Nephron (organoid): ENCODE results near the gene TMSB4X.
"Not testable (repeated sequence)": the region's sequence is repeated elsewhere in the genome, so short reads cannot be mapped to it uniquely, and the experiment has no call there.

Experiments
- H3K27ac Mint-ChIP-seq, 3 experiments: 2 replicates each; pipeline ENCODE4 v1.8.0; 2020; ENCODE audit warnings: mixed read lengths in 3 of 3, mild to moderate bottlenecking in 2 of 3, moderate library complexity in 1 of 3
- H3K27me3 Mint-ChIP-seq: 2 replicates; pipeline ENCODE4 v1.8.0; 2021; ENCODE audit warnings: low read depth, mild to moderate bottlenecking, moderate library complexity, mixed read lengths
- H3K36me3 Mint-ChIP-seq: 2 replicates; pipeline ENCODE4 v1.8.0; 2020; ENCODE audit warnings: low read depth, mixed read lengths
- H3K4me1 Mint-ChIP-seq: 2 replicates; pipeline ENCODE4 v1.8.0; 2020; ENCODE audit warnings: mixed read lengths
- H3K4me3 Mint-ChIP-seq, 3 experiments: 2 replicates each; pipeline ENCODE4 v1.8.0; 2020; ENCODE audit warnings: mild to moderate bottlenecking in 3 of 3, mixed read lengths in 3 of 3, moderate library complexity in 2 of 3
- H3K9me3 Mint-ChIP-seq: 2 replicates; pipeline ENCODE4 v1.8.0; 2020; ENCODE audit warnings: mixed read lengths
- CTCF ChIP-seq, 3 experiments: fragments of 200-600 bp; sonication (generic); IDR thresholded peaks; one replicate each; pipeline ENCODE4 v1.5.0; 2021; ENCODE audit warnings: antibody characterized with exemption in 3 of 3; ENCODE audit not compliant: unreplicated experiment in 3 of 3

The TMSB4X gene

GRCh38 chrX:12936947-12937346 lies 38.0 kb upstream of the TMSB4X start:
- no peak for TF ChIP-seq CTCF (IDR thresholded peaks at IDR 0.05; ENCODE audit: unreplicated experiment in 3 of 3)
- Mint-ChIP-seq H3K36me3 (peaks cover 9% of the 10 kb centered on the region), H3K27me3 (peaks cover 4% of the 10 kb centered on the region), H3K4me1 (no peaks in the 10 kb centered on the region), H3K9me3 (peaks cover 44% of the 10 kb centered on the region), H3K4me3 (no peak overlapping the region), H3K27ac (no peak overlapping the region)

GRCh38 chrX:12940471-12940870 lies 34.4 kb upstream of the TMSB4X start:
- H3K9me3 Mint-ChIP-seq = peaks cover 35% of the 10 kb centered on the region
- not testable (repeated sequence) for H3K27ac Mint-ChIP-seq, H3K4me1 Mint-ChIP-seq, H3K36me3 Mint-ChIP-seq, H3K4me3 Mint-ChIP-seq, H3K27me3 Mint-ChIP-seq

GRCh38 chrX:12943592-12943991 lies 31.3 kb upstream of the TMSB4X start:
- not testable (repeated sequence) for H3K27me3 Mint-ChIP-seq, H3K36me3 Mint-ChIP-seq, H3K27ac Mint-ChIP-seq, H3K4me3 Mint-ChIP-seq
- Mint-ChIP-seq H3K4me1 (peaks cover 17% of the 10 kb centered on the region), H3K9me3 (peaks cover 32% of the 10 kb centered on the region)

GRCh38 chrX:12944452-12944851 lies 30.5 kb upstream of the TMSB4X start:
- H3K9me3 Mint-ChIP-seq = peaks cover 28% of the 10 kb centered on the region
- H3K36me3 Mint-ChIP-seq, H3K27ac Mint-ChIP-seq, H3K4me3 Mint-ChIP-seq, H3K27me3 Mint-ChIP-seq: not testable (repeated sequence)
- H3K4me1 Mint-ChIP-seq = peaks cover 24% of the 10 kb centered on the region

GRCh38 chrX:12945494-12945893 lies 29.4 kb upstream of the TMSB4X start:
- Mint-ChIP-seq H3K4me1 (peaks cover 35% of the 10 kb centered on the region), H3K27ac (no peak overlapping the region), H3K4me3 (no peak overlapping the region), H3K27me3 (no peaks in the 10 kb centered on the region), H3K9me3 (peaks cover 20% of the 10 kb centered on the region), H3K36me3 (peaks cover 4% of the 10 kb centered on the region)
- no peak for TF ChIP-seq CTCF (IDR thresholded peaks at IDR 0.05; ENCODE audit: unreplicated experiment in 3 of 3)

- H3K4me1 Mint-ChIP-seq = peaks cover 42% of the 10 kb centered on the region
- no peak for TF ChIP-seq CTCF (IDR thresholded peaks at IDR 0.05; ENCODE audit: unreplicated experiment in 3 of 3)
- no peak overlapping the region for H3K4me3 Mint-ChIP-seq
- H3K9me3 Mint-ChIP-seq = peaks cover 13% of the 10 kb centered on the region
- H3K27me3 Mint-ChIP-seq = no peaks in the 10 kb centered on the region
- H3K36me3 Mint-ChIP-seq = no peaks in the 10 kb centered on the region
- peak overlapping the region; percentile 91 to 93 (median 92) for H3K27ac Mint-ChIP-seq
These were observed 28.5 kb upstream of the TMSB4X start for GRCh38 chrX:12946406-12946805.

GRCh38 chrX:12946838-12947544 lies 27.9 kb upstream of the TMSB4X start:
- Mint-ChIP-seq H3K27me3 (no peaks in the 10 kb centered on the region), H3K4me1 (peaks cover 42% of the 10 kb centered on the region), H3K27ac (peak overlapping the region; percentile 91 to 93 (median 92)), H3K36me3 (no peaks in the 10 kb centered on the region), H3K4me3 (no peak overlapping the region), H3K9me3 (peaks cover 7% of the 10 kb centered on the region)
- TF ChIP-seq CTCF (IDR thresholded peaks at IDR 0.05; ENCODE audit: unreplicated experiment in 3 of 3) = peak; percentile 70 to 79 (median 76)
